Left hindlimb (tissue), 1 donor: Measurements from ENCODE around the gene PAX7.

ENCODE experiments used
- DNase-seq: peaks from one replicate; pipeline ENCODE4 v3.0.0-alpha.2; 2018

The PAX7 gene

DNA sequence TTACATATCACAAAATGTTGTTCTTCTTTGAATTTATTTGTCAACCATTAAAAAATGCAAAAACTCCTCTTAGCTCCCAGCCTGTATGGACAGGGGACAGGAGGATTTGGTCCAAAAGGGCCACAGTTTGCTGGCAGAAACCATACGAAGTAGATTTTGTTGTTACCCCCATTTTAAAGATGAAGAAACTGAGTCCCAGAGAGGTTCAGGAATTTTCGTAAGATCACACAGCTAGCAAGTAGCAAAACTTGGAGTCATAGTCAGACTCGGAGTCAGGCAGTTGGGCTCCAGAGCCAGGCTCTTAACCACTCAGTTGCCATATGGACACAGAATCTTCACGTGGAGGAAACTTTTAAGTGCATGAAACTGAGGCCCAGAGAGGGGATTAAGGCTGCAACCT is 137.4 kb downstream of the PAX7 start:
- no peak for DNase-seq

DNA sequence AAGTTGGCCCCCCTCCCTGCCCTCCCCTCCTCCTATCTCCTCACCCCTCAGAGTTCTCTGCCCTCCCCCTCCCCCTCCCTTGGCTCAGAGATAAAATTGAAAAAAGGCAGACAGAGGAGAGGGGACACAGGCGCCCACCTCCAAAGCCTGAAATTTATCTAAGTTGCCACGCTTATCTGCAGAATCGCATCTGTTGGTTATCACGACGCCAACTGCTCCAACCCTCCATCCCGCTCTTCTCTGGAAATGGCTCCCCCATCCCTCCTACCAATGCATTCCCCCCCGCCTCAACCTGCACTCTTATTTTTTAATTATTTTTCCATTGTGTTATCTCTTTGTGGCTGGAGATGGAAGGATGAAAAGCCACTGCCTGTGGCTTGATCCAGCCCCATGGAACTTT is 138.5 kb downstream of the PAX7 start:
- no peak for DNase-seq

DNA sequence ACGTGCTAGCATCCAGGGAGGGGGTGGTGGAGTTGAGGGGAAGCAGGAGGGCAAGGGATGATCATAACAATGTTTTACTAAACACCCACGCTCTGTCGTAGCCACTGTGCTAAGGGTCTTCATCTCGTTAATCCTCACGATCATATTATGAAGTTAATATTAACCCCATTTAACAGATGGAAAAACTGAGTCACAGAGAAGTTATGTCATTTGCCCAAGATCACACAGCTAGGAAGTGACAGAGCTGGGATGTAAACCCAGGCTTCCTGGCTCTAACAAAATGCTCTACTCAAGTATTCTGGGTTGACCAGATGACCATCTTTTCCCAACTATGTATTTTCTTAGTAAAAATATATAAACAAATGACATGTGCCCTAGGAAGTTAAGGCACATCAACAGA is 140.2 kb downstream of the PAX7 start:
- no peak for DNase-seq

DNA sequence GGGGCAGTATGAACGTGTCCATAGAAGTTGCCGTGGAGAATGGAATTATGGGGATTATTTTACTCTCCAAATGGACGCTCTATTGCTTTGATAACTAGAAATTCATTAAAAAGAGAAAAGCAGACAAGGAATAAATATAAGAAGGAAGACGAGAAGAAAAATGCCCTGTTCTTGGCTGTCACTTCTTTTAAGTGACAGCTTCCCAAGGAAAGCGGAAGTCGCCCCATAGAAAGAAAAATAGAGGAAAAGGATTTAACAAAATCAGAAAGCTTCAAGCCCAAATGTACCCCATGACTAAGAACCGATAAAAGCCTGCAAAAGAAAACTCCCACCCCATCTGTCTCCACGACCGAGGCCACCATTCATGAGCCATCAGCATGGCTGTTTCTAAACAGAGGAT is 143.1 kb downstream of the PAX7 start:
- no peak for DNase-seq

DNA sequence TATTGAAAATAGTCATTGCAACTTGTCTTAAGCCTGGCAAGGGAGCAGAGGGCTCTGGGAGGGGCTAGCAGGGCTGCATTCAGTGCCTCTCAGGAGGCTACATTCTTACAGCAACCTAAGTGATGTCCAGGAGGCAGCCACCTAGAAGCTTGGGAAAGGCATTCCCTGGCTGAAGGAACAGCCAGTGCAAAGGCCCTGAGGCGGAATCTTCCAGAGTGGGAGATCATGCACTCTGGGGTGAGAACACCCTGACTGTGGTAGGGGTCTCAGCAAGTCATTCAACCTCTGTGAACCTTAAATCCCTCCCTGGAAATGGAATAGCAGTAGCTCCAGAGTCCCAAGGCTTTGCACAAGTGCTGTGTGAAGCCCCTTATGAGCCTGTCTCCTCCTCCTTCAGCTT is 144.7 kb downstream of the PAX7 start:
- no peak for DNase-seq

DNA sequence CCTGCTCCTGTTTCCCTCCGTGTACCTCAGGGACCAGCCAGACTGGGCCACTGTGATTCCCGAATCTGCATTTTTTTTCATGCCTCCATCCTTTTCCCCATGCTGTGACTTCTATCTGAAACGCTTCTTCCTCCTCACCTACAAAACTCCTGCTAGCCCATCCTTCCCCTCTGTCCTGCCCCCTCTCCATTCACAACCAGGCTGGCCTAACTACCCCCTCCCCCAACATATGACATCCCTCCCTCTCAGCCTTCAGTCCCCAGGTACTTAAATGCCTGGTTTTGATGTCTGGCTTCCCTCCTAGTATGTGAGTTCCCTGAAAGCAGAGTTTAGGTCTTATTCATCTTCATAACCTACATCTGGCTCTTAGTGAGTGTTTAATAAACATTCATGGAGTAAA is 146.1 kb downstream of the PAX7 start:
- DNase-seq = no peak

GRCh38 chr1:18778437-18778836 is 147.8 kb downstream of the PAX7 start:
- DNase-seq = no peak

GRCh38 chr1:18781031-18781430 is 150.4 kb downstream of the PAX7 start:
- no peak for DNase-seq

DNA sequence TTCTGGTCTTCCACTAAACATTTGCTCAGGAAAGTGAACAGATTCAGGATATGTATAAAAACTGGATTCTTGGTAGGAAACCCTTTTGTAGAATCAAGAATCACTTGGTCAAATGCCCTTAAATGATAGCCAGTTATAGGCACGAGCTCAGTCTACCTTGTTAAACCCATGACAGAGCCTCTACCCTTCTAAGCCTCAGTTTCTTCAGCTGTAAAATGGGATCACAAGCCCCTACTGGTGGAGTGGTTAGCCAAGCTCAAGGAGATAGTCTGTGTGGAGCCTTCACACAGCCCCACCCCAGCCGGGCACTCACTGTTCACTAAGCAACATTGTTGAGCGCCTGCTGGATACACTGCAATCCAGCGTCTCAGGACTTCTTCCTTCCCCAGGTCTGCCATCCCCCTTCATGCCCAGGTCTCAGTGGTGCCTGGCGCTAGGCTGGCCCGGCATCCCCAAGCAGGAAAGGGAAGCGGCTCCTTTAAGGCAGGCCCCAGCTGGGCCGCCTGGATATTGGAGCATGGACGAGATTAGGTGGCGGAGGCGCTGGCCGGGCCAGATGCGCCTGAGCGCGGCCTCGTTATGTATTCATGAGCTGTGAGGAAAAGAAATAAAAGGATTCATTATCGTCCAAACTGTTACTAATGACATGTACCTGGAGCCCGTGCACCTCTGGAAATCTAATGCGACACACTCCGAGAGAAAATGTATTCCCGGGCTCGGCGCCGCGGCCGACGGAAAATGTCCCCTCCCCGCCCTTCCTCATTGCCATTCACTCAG is 153.2 kb downstream of the PAX7 start:
- DNase-seq = no peak

DNA sequence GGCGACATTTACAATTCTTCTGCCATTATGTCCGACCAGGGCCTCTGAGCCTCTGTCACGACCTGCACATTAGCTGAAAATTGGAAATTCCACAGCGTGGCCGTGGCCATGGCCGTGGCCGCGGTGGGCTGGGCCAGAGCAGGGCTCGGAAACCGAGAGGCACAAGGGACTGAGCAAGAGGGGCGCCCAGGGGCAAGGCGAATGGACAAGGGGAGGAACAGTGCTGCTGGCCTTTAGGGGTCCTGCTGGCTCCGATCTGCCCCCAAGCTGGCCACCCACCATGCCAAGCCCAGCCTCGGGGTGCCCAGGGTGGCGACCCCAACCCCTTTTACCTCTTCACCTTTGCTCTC is 153.8 kb downstream of the PAX7 start:
- DNase-seq = no peak

- DNase-seq = no peak
These were observed 155.5 kb downstream of the PAX7 start for GRCh38 chr1:18786149-18786548.

DNA sequence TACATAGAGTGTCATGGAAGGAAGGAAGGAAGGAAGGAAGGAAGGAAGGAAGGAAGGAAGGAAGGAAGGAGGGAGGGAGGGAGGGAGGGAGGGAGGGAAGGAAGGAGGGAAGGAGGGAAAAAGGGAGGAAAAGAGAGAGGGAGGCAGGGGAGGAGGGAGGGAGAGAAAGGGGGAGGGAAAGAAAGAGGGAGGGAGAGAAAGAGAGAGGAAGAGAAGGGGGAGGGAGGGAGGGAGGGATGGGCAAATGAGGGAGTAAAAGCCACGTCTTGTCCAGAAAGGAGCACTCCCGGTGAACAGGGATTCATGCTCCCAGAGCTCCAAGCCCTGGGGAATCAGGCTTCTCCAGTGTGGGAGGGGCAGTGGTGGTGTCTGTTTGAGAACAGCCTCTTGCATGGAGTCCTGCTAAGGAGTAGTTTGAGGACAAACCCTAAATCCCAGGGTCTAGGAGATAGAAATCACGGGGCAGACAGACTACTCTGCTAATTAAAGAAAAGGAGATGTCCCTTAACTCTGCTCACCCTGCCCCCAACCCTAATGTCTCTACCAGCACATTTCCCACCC is 157.3 kb downstream of the PAX7 start:
- DNase-seq = no peak

DNA sequence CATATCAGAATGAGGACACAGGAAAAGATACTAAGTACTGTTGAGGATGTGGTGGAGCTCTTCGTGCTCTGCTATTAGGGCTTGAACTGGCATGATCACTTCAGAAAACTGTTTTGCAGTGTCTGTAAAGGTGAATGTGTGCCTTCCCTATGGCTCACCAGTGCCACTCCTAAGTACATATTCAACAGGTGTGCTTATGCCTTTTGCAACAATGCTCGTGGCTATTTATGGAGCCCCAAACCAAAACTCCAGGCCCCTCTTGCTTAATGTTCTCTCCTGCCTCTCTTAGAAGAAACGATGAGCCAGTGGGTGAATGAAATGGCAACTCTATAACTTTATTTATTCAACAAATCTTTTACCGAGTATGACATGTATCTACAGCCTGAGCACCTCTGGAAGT is 158.6 kb downstream of the PAX7 start:
- DNase-seq = no peak

DNA sequence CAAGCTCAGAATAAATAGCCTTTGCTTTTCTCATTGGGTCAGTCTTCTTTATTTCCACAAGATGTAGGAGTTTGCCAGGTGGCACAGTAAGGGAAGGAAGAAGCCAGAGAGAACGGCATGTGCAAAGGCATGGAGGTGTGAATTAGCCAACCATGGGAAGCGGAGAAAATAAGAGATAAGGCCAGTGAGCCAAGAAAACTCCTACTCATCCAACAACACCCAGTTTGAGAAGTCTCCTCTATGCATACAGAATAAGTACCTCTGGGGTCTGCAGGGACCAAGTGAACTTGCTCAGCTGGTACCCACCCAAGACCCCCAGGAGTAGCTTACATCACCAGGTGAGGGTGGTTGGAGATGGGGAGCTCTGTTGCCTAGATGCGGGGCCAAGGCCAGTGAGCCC is 162.1 kb downstream of the PAX7 start:
- DNase-seq = no peak

- no peak for DNase-seq
These were observed 162.5 kb downstream of the PAX7 start for GRCh38 chr1:18793164-18793563.

- no peak for DNase-seq
These were observed 163.4 kb downstream of the PAX7 start for GRCh38 chr1:18794051-18794450.

GRCh38 chr1:18794561-18794960 is 163.9 kb downstream of the PAX7 start:
- no peak for DNase-seq

DNA sequence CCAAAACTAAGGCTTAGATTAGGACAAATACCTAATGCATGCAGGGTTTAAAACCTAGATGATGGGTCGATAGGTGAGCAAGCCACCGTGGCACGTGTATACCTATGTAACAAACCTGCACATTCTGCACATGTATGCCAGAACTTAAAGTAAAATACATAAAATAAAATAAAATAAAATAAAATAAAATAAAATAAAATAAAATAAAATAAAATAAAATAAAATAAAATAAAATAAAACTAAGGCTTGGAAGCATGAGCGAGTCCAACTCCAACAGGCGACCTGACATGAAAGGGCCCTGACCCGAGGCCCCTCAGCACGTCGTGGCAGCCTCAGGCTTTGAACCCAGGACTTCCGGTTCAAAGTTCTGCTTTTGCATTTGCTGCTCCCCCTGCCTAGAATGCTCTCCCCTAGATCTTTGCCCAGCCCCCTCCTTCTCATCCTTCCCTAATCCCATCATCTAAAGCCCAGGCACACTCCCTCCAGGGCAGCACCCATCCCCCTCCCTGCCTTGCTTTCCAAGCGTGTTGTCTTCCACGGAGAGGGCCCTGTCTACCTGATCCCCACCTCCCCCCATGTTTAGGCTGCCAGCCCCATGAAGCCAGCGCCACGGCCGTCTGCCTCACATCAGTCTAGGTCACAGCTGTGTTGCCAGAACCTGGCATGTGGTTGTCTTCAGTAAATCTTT is 164.5 kb downstream of the PAX7 start:
- DNase-seq = no peak

DNA sequence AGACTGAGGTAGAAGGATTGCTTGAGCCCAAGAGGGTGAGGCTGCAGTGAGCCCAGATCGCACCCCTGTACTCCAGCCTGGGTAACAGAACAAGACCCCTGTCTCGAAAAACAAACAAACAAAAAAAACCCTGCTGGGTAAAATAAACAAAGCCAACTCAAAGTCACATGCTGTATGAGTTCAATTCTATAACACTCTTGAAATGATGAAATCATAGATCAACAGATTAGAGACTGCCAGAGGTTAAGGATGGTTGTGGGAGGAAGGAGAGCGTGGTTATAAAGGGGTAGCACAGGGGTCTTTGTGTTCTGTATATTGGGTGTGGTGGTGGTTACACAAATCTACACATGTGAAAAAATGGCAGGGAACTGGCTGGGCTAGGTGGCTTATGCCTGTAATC is 166.3 kb downstream of the PAX7 start:
- DNase-seq = no peak
